Right renal pelvis (tissue), 4 donors: ENCODE measurements around the gene EFEMP2. TPM values are rescaled to one million over a fixed set of nuclear protein-coding genes. Genes with fewer than 3 reads are reported as not detected.
"Not testable (repeated sequence)": the region's sequence is repeated elsewhere in the genome, so short reads cannot be mapped to it uniquely, and the experiment has no call there.

ENCODE experiments used
- DNase-seq, 4 donors: peaks; one replicate each; pipeline ENCODE4 v3.0.0-alpha.2; 2013; ENCODE audit warnings: low read depth in 4 of 4, low spot score in 3 of 4, missing footprints in 1 of 4
- polyA plus RNA-seq, 4 donors: library from polyadenylated mRNA; unstranded; fragments of 120-200 nt; gene quantifications; one replicate each; pipeline ENCODE4 v1.2.1, GENCODE V29; 2013; ENCODE audit not compliant: insufficient read length in 4 of 4

Gene EFEMP2
- polyA plus RNA-seq, 4 donors: 94.9 to 134 (median 107) TPM

DNA sequence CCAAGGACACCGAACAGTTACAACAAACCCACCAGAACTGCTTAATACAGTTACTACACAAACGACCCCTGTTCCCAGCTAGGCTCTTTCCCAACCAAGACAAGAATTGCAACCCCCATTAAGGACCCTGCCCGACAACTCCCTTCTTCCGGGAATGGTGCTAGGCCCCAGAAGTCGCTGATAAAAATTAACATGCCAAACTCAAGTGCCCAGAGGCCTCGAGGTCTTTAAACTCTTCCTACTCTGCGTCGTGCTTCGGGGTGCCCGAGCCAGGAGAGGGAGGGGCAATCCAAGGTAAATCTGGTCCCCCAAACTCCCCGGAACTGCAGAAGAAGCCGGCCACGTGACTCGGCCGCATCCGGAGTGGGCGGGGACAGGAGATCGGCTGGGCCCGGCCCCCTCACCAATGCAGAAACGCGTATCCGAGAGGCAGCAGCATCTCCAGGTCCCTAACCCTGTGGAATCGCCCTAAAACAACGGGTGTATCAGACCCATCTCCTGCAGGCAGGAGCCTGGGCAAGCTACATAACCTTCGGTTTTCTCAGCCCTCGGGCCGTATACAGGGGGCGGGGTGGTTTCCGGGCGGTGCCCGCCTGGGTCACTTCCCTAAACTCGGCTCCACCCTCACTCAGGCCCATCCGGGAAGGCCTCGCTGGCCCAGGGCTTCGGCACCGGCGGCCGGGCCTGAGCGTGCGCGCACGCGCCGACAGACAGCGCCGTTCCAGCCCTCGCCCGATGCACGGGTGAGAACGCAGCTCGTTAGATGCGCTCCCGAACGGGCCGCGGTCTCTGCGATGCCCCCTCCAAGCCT is 15.7 kb downstream of the EFEMP2 start:
- DNase-seq: no peak

DNA sequence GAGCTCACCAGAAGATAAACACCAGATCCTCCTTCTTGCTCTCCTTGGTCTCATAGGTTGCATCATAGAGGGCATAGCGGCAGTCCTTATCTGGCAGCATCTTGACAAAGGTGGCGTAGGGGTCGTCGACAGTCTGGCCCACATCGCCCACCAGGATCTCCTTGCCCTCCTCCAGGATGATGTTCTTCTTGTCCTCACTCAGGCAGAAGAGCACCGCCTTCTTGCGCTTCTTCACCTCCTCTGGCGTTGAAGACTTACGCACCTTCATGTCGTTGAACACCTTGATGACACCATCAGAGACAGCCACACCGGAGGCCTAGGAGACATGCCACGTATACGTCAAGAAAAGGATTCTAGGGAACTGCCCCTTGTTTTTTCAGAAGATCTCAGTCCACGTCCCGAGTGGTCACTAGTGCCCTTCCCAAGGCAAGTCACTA is 16.7 kb downstream of the EFEMP2 start:
- no peak for DNase-seq

DNA sequence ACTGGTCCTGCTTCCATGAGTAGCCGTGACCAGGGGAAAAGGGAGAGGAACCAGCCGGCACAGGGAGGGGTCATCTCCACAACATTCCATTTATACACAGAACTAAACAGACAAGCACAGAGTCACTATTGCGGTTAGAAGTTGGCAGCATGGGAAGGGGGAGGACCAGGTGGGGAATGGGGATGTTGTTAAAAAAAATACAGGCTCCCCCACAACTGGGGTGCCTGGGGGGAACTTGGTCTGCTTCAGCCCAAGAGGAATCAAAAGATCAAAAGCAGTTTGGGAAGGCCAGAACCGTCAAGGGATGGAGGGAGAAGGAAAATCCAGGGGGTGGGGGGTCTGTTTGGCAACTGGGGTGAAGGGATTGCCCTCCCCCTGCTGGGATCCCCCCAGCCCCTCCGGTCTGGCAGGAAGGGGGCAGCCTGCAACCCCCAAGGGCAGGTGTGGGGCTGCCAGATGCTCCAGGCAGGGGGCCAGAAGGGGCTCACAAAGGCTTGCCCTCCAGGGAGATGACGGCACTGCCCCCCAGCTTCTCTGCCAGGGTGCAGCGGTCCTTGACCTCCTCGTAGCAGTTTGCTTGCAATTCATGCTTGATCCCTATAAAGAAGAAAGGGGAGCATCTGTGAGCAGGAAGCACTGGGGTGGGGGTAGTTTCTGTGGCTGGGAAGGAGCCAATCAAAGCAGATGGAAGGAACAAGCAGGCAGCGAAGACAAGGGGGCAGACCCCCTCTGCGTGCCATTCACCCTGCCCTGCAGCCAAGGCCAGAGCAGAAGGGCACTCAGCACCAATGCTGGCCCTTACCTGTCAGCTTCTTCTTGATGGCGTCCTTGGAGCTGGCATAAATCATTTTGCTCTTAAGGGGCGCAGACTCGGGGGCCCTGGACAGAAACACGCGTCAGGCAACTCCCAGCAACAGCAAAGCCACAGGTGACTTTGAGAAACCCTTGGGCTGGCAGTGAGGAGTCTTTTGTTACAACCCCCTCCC is 17.5 kb downstream of the EFEMP2 start:
- DNase-seq: no peak

DNA sequence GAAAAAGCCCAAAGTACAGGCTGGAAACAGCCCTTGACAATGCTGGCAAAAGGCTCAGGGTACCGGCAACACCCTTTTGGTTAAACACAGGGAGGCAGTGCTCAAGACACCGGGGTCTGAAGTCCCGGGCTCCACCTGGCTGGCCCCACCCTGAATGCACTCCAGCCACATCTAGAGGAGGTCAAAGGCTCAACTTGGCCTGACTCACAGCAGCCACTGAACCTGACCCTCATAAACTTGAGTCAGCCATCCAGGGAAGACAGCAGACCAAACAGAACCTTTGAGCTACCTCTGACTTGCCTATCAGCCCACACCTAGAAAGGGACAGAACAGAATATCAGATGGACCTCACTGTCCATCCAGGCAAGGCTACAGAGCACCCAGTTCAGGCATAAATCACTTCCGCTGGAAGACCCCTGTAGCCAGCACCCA is 18.4 kb downstream of the EFEMP2 start:
- DNase-seq: no peak

- no peak for DNase-seq
Observed at GRCh38 chr11:65853246-65853979, 19.2 kb downstream of the EFEMP2 start.

GRCh38 chr11:65852508-65853245 is 19.9 kb downstream of the EFEMP2 start:
- no peak for DNase-seq

- no peak for DNase-seq
Observed at GRCh38 chr11:65851811-65852507, 20.6 kb downstream of the EFEMP2 start.

DNA sequence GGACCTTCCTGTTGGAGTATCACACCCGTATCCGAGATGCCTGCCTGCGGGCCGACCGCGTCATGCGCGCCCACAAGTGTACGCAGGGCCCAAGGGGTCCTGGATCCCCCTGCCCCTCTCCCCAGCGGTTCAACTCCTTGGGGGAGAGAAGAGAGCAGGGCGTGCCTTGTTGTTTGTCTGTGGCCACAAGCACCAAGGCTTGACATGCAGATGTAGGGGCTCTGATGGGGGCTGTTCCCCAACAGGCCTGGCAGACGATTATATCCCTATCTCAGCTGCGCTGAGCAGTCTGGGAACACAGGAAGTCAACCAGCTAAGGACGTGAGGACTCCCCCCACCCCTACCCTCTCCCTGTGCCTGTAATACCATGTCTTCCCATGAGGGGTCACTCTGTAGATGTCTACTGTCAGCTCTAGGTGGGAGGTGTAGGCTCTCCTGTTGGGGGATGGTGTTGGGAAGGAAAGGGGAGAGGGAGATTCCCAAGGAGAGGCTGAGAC is 21.5 kb downstream of the EFEMP2 start:
- DNase-seq: no peak

DNA sequence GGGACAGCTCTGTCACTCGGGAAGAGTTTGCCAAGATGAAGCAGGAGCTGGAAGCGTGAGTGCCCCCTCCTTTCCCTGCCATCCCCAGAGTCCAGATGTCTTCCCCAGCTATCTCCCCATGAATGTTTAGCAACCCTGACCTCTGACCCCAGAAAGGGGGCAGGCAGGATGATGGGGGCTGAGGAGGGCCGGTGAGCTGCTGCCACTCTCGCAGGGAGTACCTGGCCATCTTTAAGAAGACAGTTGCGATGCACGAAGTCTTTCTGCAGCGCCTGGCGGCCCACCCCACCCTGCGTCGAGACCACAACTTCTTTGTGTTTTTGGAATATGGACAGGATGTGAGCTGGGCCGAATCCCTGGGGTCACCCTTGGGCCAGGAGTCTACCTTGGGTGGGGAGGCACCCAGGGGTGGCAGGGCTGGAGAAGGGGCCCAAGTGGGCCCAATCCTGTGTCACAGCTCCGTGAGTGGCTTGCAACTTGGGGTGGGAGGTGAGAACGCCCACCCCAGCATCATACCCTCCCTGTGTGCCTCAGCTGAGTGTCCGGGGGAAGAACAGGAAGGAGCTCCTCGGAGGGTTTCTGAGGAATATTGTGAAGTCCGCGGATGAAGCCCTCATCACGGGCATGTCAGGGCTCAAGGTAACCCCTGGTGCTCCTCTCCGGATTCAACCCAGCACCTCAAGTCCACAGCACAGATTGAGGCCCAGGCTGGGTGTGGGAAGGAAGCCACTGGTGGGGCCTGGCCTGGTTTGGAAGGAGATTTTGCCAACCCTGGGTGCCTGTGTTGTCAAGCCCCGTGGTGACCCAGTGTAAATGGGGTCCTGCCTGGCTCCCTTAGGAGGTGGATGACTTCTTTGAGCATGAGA is 22.1 kb downstream of the EFEMP2 start:
- no peak for DNase-seq

GRCh38 chr11:65849771-65850216 is 22.8 kb downstream of the EFEMP2 start:
- no peak for DNase-seq

GRCh38 chr11:65849366-65849765 is 23.2 kb downstream of the EFEMP2 start:
- no peak for DNase-seq

DNA sequence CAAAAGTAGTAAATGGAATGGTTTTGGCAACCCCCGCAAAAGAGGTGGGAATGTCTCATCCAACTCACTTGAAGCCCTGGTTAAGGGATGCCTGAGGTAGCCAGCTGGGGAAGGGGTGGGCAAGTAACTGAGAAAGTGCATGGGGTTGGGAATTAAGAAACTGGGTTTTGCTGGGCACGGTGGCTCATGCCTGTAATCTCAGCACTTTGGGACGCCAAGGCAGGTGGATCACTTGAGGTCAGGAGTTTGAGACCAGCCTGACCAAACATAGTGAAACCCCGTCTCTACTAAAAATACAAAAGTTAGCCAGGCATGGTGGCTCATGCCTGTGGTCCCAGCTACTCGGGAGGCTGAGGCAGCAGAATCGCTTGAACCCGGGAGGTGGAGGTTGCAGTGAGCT is 23.9 kb downstream of the EFEMP2 start:
- DNase-seq: not testable (repeated sequence)

DNA sequence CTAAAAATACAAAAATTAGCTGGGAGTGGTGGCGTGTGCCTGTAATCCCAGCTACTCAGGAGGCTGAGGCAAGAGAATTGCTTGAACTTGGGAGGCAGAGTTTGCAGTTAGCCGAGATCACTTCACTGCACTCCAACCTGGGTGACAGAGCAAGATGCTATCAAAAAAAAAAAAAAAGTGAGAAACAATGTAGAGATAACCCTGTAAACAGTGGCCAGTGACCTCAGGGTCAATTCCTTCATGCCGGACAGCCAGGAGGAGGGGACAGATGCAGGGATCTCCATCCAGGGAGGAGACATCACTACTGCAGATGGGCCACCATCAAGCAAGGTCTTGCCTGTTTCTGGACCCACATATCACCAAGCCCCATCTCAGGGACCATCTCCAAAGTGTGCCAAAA is 24.9 kb downstream of the EFEMP2 start:
- DNase-seq: no peak

DNA sequence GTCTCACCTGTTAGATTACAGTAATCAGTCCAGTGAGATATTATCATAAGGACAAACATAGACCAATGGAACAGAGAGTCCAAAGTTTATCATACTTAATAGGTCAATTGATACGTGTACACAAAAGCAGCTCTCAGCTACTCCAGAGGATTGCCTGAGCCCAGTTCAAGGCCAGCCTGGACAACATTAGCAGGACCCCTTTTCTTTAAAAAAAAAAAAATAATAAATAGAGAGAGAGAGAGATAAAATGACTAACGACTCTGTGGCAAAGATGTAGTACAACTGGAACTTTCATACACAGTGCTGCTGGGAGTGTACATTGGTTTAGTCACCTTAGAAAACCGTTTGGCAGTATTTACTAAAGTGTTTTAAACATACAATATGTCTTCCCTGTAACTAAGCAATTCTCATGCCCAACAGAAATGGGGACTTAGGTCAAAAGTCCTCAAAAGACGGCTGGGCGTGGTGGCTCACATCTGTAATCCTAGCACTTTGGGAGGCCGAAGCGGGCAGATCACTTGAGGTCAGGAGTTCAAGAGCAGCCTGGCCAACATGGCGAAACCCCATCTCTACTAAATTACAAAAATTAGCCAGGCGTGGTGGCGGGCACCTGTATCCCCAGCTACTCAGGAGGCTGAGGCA is 28.2 kb downstream of the EFEMP2 start:
- DNase-seq: no peak

DNA sequence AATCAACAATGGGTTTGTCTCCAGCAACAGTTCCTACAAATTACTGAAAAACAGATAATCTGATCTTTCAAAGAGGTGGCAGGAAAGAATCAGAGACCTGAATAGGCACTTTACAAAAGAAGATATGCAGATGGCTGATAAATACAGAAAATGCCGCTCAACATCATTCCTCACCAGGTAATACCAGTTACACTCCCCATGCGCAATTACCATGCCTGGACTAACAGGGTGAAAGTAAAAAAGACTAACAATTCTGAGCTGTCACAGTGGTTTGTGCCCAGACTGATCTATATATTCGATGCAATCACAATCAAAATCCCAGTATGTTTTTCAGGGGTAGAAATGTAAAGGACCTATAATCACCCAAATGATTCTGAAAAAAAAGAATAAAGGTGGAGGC is 28.8 kb downstream of the EFEMP2 start:
- DNase-seq: no peak

DNA sequence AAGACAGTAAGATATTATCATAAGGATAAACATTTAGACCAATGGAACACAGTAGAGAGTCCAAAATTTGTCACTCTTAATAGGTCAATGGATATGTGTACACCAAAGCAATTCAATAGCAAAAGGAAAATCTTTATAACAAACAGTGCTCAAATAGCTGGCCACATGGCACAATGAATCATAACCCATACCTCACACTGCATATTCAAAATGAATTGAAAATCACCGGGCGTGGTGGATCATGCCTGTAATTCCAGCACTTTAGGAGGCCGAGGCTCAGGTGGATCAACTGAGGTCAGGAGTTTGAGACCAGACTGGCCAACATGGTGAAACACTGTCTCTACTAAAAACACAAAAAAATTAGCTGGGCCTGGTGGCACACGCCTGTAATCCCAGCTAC is 30.5 kb downstream of the EFEMP2 start:
- DNase-seq: no peak

DNA sequence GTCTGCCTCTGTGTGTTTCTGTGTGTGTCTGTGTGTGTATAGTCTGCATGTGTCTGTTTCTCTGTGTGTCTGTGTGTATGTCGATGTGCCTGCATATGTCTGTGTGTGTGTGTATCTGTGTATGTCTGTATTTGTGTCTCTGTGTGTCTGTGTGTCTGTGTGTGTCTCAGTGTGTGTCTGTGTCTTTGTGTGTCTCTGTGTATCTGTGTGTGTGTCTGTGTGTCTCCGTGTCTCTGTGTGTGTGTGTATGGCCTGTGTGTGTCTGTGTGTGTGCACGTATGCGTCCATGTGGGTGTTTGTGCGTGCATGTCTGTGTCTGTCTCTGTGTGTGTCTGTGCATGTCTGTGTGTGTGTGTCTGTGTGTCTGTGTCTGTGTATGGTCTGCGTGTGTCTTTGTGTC is 38.4 kb downstream of the EFEMP2 start:
- DNase-seq: no peak
